ENCODE measurements around the gene PIGK.

PIGK gene

DNA sequence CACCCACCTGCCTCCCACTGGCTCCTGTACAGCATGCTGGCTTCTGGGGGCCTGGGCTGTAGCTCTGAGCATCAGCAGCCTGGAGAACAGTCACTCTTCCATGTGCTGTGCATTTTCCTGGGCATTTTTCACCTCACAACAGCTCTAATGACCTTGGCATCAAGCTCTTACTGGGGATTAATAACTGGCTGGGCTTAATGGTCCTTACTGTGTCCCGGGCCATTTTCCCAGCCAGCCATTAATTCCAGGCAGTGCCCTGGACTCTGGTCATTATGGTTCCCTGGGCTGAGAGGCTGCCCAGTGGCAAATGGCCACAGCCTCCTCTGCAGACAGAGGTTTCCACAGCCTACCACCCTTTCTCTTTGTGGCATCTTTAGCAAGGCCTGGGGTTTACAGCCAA, 180.1 kb downstream of the PIGK start:
- no peak for DNase-seq (ENCODE audit: low read depth in 2 of 2)

All from stimulated activated CD4-positive, alpha-beta T cell treated with anti-CD3 and anti-CD28 coated beads, Interleukin-4, amount 100 ng/mL, for 48 hours (primary cell).